SK-N-MC (cell line): ENCODE data around the gene FNDC8.

ENCODE experiments used
- EZH2 ChIP-seq: fragments of 200-600 bp; sonication (generic); IDR thresholded peaks from one replicate; pipeline ENCODE4 v1.6.1; 2017; ENCODE audit warnings: antibody characterized with exemption
- FOXP2 ChIP-seq: optimal IDR thresholded peaks from 2 replicates; pipeline ENCODE3; 2011; ENCODE audit warnings: mild to moderate bottlenecking, moderate library complexity; ENCODE audit not compliant: insufficient read depth; ENCODE audit errors: extremely low read length, control extremely low read depth

GRCh38 chr17:35081638-35082037 is 39.8 kb upstream of the FNDC8 start:
- no peak for TF ChIP-seq EZH2
- no peak for TF ChIP-seq FOXP2
